PC-9 (cell line): ENCODE data around the gene MTRF1. TPM values are rescaled to one million over a fixed set of nuclear protein-coding genes. Genes with fewer than 3 reads are reported as not detected.

Source experiments
- BruUV-seq: library from RNA; stranded (reverse); fragments of 400-500 nt; replicated peaks from 2 replicates; lab custom pipeline; 2021; lab: Mats Ljungman, UMichigan
- CTCF ChIA-PET: fragments of 300-600 bp; sonication (Branson Sonifier 250); formaldehyde crosslinking; loops from one replicate; lab custom pipeline; 2022; ENCODE audit warnings: antibody characterized with exemption; lab: Charles Lee
- POLR2A ChIA-PET: fragments of 300-600 bp; sonication (Branson Sonifier 250); formaldehyde crosslinking; loops from one replicate; lab custom pipeline; 2022; ENCODE audit warnings: antibody characterized with exemption; ENCODE audit not compliant: unreplicated experiment; lab: Charles Lee
- DNase-seq, 2 experiments: peaks; one replicate each; pipeline versions ENCODE4 v3.0.0 to v3.0.0-alpha.2; 2015 to 2022; ENCODE audit warnings: mixed read lengths in 1 of 2
- H2AFZ ChIP-seq: fragments of 200-600 bp; sonication (generic); 2 replicates; pipeline ENCODE4 v1.8.1; 2017; ENCODE audit warnings: antibody characterized with exemption
- H3F3A ChIP-seq: fragments of 200-600 bp; sonication (generic); 2 replicates; pipeline ENCODE4 v1.8.1; 2017; ENCODE audit warnings: antibody characterized with exemption, mild to moderate bottlenecking, low read depth; ENCODE audit not compliant: insufficient read depth
- H3K27ac ChIP-seq: fragments of 200-600 bp; sonication (generic); 2 replicates; pipeline ENCODE4 v1.6.1; 2016; ENCODE audit warnings: mixed run types
- H3K27me3 ChIP-seq: fragments of 200-600 bp; sonication (generic); 2 replicates; pipeline ENCODE4 v1.6.1; 2016; ENCODE audit warnings: low read depth, mixed run types; ENCODE audit not compliant: insufficient read depth
- H3K36me3 ChIP-seq: fragments of 200-600 bp; sonication (generic); 2 replicates; pipeline ENCODE4 v1.6.1; 2016; ENCODE audit warnings: low read depth, mixed run types
- H3K4me1 ChIP-seq: fragments of 200-600 bp; sonication (generic); replicated peaks from 2 replicates; pipeline ENCODE4 v1.6.1; 2016; ENCODE audit warnings: mixed run types; ENCODE audit not compliant: insufficient read depth
- H3K4me2 ChIP-seq: fragments of 200-600 bp; sonication (generic); 2 replicates; pipeline ENCODE4 v1.6.1; 2017; ENCODE audit warnings: mixed run types
- H3K4me3 ChIP-seq: fragments of 200-600 bp; sonication (generic); 2 replicates; pipeline ENCODE4 v1.6.1; 2016; ENCODE audit warnings: mixed run types
- H3K79me2 ChIP-seq: fragments of 200-600 bp; sonication (generic); 2 replicates; pipeline ENCODE4 v1.6.1; 2017; ENCODE audit warnings: low read depth, mixed run types
- H3K9me2 ChIP-seq: fragments of 200-600 bp; sonication (generic); 2 replicates; pipeline ENCODE4 v1.8.1; 2017; ENCODE audit warnings: mild to moderate bottlenecking; ENCODE audit not compliant: insufficient read depth
- H3K9me3 ChIP-seq: fragments of 200-600 bp; sonication (generic); 2 replicates; pipeline ENCODE4 v1.8.1; 2016; ENCODE audit warnings: low read depth; ENCODE audit not compliant: insufficient read depth
- H4K20me1 ChIP-seq: fragments of 200-600 bp; sonication (generic); 2 replicates; pipeline ENCODE4 v1.8.1; 2017; ENCODE audit not compliant: insufficient read depth
- EZH2 ChIP-seq: fragments of 200-600 bp; sonication (generic); IDR thresholded peaks from 2 replicates; pipeline ENCODE4 v1.8.0; 2017; ENCODE audit warnings: antibody characterized with exemption, low read depth
- intact Hi-C: fragments of 100-400 bp; cut with micrococcal nuclease; formaldehyde crosslinking; loops from one replicate; pipeline ENCODE4 v1.10.0; 2022; ENCODE audit not compliant: unreplicated experiment
- total RNA-seq: library from RNA; stranded (reverse); gene quantifications from 2 replicates; pipeline ENCODE4 v1.2.3, GENCODE V29; 2021
- TF ChIP-seq, protein P1 (sequence below): fragments of 200-600 bp; sonication (generic); conservative IDR thresholded peaks from 2 replicates; pipeline ENCODE4 v1.6.1; 2017; ENCODE audit warnings: mixed run types, antibody characterized with exemption, mild to moderate bottlenecking, moderate library complexity

Gene MTRF1
- total RNA-seq, 1 experiment from 2014 or later: 15.8 TPM

DNA sequence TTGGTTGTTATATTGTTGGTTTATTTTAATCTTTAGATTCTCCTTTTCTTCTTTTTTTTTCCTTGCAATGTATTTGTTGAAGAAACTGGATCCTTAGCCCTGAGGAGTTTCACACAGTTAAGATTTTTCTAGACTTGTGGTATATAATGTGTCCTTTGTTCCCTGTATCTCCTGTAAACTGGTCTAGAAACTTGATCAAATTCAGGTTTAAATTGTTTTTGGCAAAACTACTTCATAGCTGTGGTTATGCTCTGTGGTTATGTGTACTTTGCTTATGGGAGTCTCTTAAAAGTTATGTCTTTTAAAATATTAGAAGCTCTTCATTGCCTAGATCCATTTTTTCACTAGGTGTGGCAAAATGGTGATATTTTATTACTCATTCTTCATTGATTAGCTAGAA lies 3.7 kb upstream of the MTRF1 start:
- no peaks in the 10 kb centered on the region for H3K36me3 ChIP-seq
- H3K79me2 ChIP-seq: peaks cover 4% of the 10 kb centered on the region; the same call in 1 of the 2 replicates
- no peaks in the 10 kb centered on the region for H3K9me2 ChIP-seq
- TF ChIP-seq EZH2: no peak
- TF ChIP-seq, protein P1, sequence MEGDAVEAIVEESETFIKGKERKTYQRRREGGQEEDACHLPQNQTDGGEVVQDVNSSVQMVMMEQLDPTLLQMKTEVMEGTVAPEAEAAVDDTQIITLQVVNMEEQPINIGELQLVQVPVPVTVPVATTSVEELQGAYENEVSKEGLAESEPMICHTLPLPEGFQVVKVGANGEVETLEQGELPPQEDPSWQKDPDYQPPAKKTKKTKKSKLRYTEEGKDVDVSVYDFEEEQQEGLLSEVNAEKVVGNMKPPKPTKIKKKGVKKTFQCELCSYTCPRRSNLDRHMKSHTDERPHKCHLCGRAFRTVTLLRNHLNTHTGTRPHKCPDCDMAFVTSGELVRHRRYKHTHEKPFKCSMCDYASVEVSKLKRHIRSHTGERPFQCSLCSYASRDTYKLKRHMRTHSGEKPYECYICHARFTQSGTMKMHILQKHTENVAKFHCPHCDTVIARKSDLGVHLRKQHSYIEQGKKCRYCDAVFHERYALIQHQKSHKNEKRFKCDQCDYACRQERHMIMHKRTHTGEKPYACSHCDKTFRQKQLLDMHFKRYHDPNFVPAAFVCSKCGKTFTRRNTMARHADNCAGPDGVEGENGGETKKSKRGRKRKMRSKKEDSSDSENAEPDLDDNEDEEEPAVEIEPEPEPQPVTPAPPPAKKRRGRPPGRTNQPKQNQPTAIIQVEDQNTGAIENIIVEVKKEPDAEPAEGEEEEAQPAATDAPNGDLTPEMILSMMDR: no peak
- no TSS peak for BruUV-seq
- no peak overlapping the region for H3K4me2 ChIP-seq
- POLR2A ChIA-PET: no interaction called here
- peaks cover 5% of the 10 kb centered on the region for H3K4me1 ChIP-seq
- H4K20me1 ChIP-seq: no peaks in the 10 kb centered on the region
- DNase-seq: no peak
- H2AFZ ChIP-seq: no peak overlapping the region
- no peak overlapping the region for H3K27ac ChIP-seq
- H3K9me3 ChIP-seq: peaks cover 8% of the 10 kb centered on the region; the same call in 1 of the 2 replicates
- no peaks in the 10 kb centered on the region for H3K27me3 ChIP-seq
- intact Hi-C loops: no loop called here
- no peak overlapping the region for H3K4me3 ChIP-seq
- CTCF ChIA-PET: no interaction called here
- no peaks in the 10 kb centered on the region for H3F3A ChIP-seq

DNA sequence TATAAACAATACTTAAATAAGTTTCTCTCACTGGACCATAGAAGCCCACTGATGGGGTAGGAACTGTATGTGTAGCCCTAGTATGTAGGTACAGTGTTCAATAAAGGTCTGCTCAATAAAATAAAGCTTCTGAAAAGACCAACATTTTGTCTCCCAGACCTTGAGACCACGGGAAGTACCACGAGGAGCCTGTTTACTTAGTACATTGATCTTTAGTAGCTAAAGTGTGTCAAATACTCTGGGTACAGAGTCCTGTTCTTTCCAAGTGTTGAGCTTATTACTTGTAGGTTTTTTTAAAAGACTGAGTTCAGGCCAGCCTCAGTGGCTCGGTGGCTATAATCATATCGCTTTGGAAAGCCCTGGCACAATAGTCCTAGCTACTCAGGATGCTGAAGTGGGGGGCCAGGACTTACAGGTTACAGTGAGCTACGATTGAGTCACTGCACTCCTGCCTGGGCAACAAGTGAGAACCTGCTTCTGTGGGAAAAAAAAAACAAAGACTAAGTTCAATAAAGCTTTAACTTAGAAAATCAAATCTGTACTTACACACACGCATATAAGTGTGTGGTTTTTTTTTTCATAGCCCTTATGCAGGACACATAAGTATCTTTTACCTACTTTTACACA lies 3.4 kb downstream of the MTRF1 start:
- Histone ChIP-seq H3K36me3 (no peaks in the 10 kb centered on the region), H3K9me2 (no peaks in the 10 kb centered on the region), H3K27ac (no peak overlapping the region), H2AFZ (no peak overlapping the region), H3K79me2 (peaks cover 4% of the 10 kb centered on the region; the same call in 1 of the 2 replicates), H4K20me1 (no peaks in the 10 kb centered on the region), H3K4me1 (peaks cover 5% of the 10 kb centered on the region), H3K4me2 (no peak overlapping the region), H3K9me3 (no peaks in the 10 kb centered on the region), H3K4me3 (no peak overlapping the region), H3F3A (no peaks in the 10 kb centered on the region), H3K27me3 (no peaks in the 10 kb centered on the region)
- intact Hi-C loops: no loop called here
- ChIA-PET CTCF (no interaction called here), POLR2A (no interaction called here)
- DNase-seq: no peak
- TF ChIP-seq EZH2: no peak
- TF ChIP-seq, protein P1: no peak
- BruUV-seq: no TSS peak

DNA sequence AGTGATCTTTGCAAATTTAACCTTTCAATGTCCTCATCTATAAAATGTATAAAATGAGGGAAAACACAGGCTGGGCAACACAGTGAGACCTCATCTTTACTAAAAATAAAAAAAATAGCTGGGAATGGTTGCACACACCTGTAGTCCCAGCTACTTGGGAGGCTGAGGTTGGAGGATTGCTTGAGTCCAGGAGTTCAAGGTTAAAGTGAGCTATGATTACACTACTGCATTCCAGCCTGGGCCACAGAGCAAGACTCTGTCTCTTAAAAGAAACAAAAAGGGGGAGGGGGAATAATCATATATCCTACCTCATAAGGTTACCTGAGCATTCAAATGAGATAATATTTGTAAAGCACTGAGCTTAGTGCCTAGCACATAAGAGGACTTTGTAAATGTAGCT lies 5.8 kb downstream of the MTRF1 start:
- no peak for DNase-seq
- intact Hi-C loops: no loop called here
- Histone ChIP-seq H3K79me2 (no peaks in the 10 kb centered on the region), H4K20me1 (no peaks in the 10 kb centered on the region), H3K4me3 (no peak overlapping the region), H3K9me3 (no peaks in the 10 kb centered on the region), H3K36me3 (no peaks in the 10 kb centered on the region), H2AFZ (no peak overlapping the region), H3K9me2 (no peaks in the 10 kb centered on the region), H3K27me3 (no peaks in the 10 kb centered on the region), H3K4me2 (no peak overlapping the region), H3K4me1 (peaks cover 1% of the 10 kb centered on the region), H3F3A (no peaks in the 10 kb centered on the region), H3K27ac (no peak overlapping the region)
- CTCF ChIA-PET: no interaction called here
- TF ChIP-seq, protein P1: no peak
- no peak for TF ChIP-seq EZH2
- POLR2A ChIA-PET: no interaction called here
- no TSS peak for BruUV-seq
